NCI-H146 treated with DMSO at 0.1 percent for 48 hours (cell line): ENCODE data around the gene FRAS1.
A peak's percentile ranks its signal among the peaks of the same experiment; 100 is the strongest.

Source experiments
- DNase-seq: peaks from one replicate; lab custom pipeline; 2025; ENCODE audit not compliant: unreplicated experiment; lab: John Stamatoyannopoulos, UW

Gene FRAS1

GRCh38 chr4:78099058-78099457 lies 41.9 kb downstream of the FRAS1 start:
- DNase-seq, result no peak

- DNase-seq, result no peak
These were observed 42.9 kb downstream of the FRAS1 start for GRCh38 chr4:78100060-78100459.

- DNase-seq, result no peak
These were observed 62.6 kb downstream of the FRAS1 start for GRCh38 chr4:78119698-78120097.

GRCh38 chr4:78120144-78120880 lies 63.2 kb downstream of the FRAS1 start:
- DNase-seq, result no peak

- no peak for DNase-seq
These were observed 64.3 kb downstream of the FRAS1 start for GRCh38 chr4:78121338-78121904.

GRCh38 chr4:78125834-78126331 lies 68.8 kb downstream of the FRAS1 start:
- peak; percentile 4 for DNase-seq

GRCh38 chr4:78129383-78130108 lies 72.4 kb downstream of the FRAS1 start:
- DNase-seq, result no peak

GRCh38 chr4:78131403-78131802 lies 74.3 kb downstream of the FRAS1 start:
- no peak for DNase-seq

GRCh38 chr4:78136109-78137081 lies 79.3 kb downstream of the FRAS1 start:
- DNase-seq, result no peak

GRCh38 chr4:78137532-78137931 lies 80.4 kb downstream of the FRAS1 start:
- DNase-seq, result no peak

- no peak for DNase-seq
These were observed 81.1 kb downstream of the FRAS1 start for GRCh38 chr4:78138252-78138651.

- no peak for DNase-seq
These were observed 86.5 kb downstream of the FRAS1 start for GRCh38 chr4:78143634-78144033.

GRCh38 chr4:78145008-78145407 lies 87.9 kb downstream of the FRAS1 start:
- DNase-seq, result no peak

- no peak for DNase-seq
These were observed 88.5 kb downstream of the FRAS1 start for GRCh38 chr4:78145622-78146021.

GRCh38 chr4:78149751-78150542 lies 92.8 kb downstream of the FRAS1 start:
- DNase-seq, result no peak

- no peak for DNase-seq
These were observed 93.4 kb downstream of the FRAS1 start for GRCh38 chr4:78150543-78150864.

- DNase-seq, result no peak
These were observed 95.7 kb downstream of the FRAS1 start for GRCh38 chr4:78152795-78153194.

- DNase-seq, result no peak
These were observed 98.0 kb downstream of the FRAS1 start for GRCh38 chr4:78154972-78155590.

GRCh38 chr4:78155616-78156105 lies 98.5 kb downstream of the FRAS1 start:
- DNase-seq, result no peak

- DNase-seq, result no peak
These were observed 99.4 kb downstream of the FRAS1 start for GRCh38 chr4:78156520-78156919.
